T-cell (primary cell): ENCODE measurements around the gene CAPN5. TPM values are rescaled to one million over a fixed set of nuclear protein-coding genes. Genes with fewer than 3 reads are reported as not detected.
"Not testable (repeated sequence)": the region's sequence is repeated elsewhere in the genome, so short reads cannot be mapped to it uniquely, and the experiment has no call there.

ENCODE experiments used
- ATAC-seq, 4 experiments: fragments of 200-7000 bp in 3 of 4; fragments of 150-1000 bp in 1 of 4; cut with Tn5 transposase; replicated peaks in 1 of 4; 1 replicate in 3 of 4; 2 replicates in 1 of 4; pipeline ENCODE4 v1.10.0; 2021; ENCODE audit warnings: moderate library complexity in 3 of 4, mild to moderate bottlenecking in 2 of 4, moderate number of reproducible peaks in 1 of 4
- CTCF ChIA-PET, 2 donors: fragments of 300-600 bp; sonication (Branson Sonifier 250); formaldehyde crosslinking; loops; one replicate each; lab custom pipeline; 2022; ENCODE audit warnings: antibody characterized with exemption in 2 of 2; lab: Charles Lee
- POLR2A ChIA-PET, 2 donors: fragments of 300-600 bp; sonication (Branson Sonifier 250); formaldehyde crosslinking; loops; one replicate each; lab custom pipeline; 2022; ENCODE audit warnings: antibody characterized with exemption in 2 of 2; lab: Charles Lee
- DNase-seq, 35 experiments: peaks; one replicate each; pipeline versions ENCODE4 v3.0.0 to v3.0.0-alpha.2; 2013 to 2023
- H3K27ac ChIP-seq: one replicate; pipeline ENCODE4 v1.5.1; 2013; ENCODE audit warnings: low read length
- H3K27me3 ChIP-seq, 2 experiments: replicated peaks in 1 of 2; 1 replicate in 1 of 2; 2 replicates in 1 of 2; pipeline versions ENCODE4 v1.6.1 to v1.7.0; 2013; ENCODE audit warnings: low read length in 1 of 2, mixed read lengths in 1 of 2; ENCODE audit not compliant: control insufficient read depth in 2 of 2, insufficient read depth in 2 of 2; ENCODE audit errors: extremely low read depth in 1 of 2
- H3K36me3 ChIP-seq, 2 donors: 1 replicate in 1 of 2; 2 replicates in 1 of 2; pipeline versions ENCODE4 v1.6.1 to v1.7.0; 2013; ENCODE audit warnings: low read length in 1 of 2; ENCODE audit not compliant: control insufficient read depth in 2 of 2, insufficient read depth in 1 of 2; ENCODE audit errors: extremely low read depth in 1 of 2
- H3K4me1 ChIP-seq, 2 experiments: 1 replicate in 1 of 2; 2 replicates in 1 of 2; pipeline versions ENCODE4 v1.6.1 to v1.7.0; 2013; ENCODE audit warnings: low read length in 2 of 2, mixed read lengths in 1 of 2; ENCODE audit not compliant: insufficient read depth in 2 of 2, control insufficient read depth in 1 of 2; ENCODE audit errors: extremely low read depth in 1 of 2
- H3K4me3 ChIP-seq, 2 donors: 1 replicate in 1 of 2; 2 replicates in 1 of 2; pipeline versions ENCODE4 v1.5.1 to v1.7.0; 2013; ENCODE audit warnings: mild to moderate bottlenecking in 2 of 2, low read length in 1 of 2, moderate library complexity in 1 of 2; ENCODE audit not compliant: control insufficient read depth in 1 of 2; ENCODE audit errors: extremely low read depth in 1 of 2
- H3K9me3 ChIP-seq: 2 replicates; pipeline ENCODE4 v1.7.0; 2013
- H3K27ac Mint-ChIP-seq, 2 donors: one replicate each; pipeline ENCODE4 v1.8.0; 2020 to 2021; ENCODE audit warnings: mild to moderate bottlenecking in 2 of 2, mixed read lengths in 2 of 2
- H3K27me3 Mint-ChIP-seq, 2 donors: one replicate each; pipeline ENCODE4 v1.8.0; 2021 to 2022; ENCODE audit warnings: mixed read lengths in 2 of 2
- H3K36me3 Mint-ChIP-seq: one replicate; pipeline ENCODE4 v1.8.0; 2021; ENCODE audit warnings: mixed read lengths
- H3K4me1 Mint-ChIP-seq, 3 donors: one replicate each; pipeline ENCODE4 v1.8.0; 2020 to 2022; ENCODE audit warnings: mixed read lengths in 3 of 3, mild to moderate bottlenecking in 1 of 3
- H3K4me3 Mint-ChIP-seq, 3 donors: one replicate each; pipeline ENCODE4 v1.8.0; 2020 to 2022; ENCODE audit warnings: mild to moderate bottlenecking in 3 of 3, mixed read lengths in 3 of 3, moderate library complexity in 3 of 3
- H3K9me3 Mint-ChIP-seq, 3 donors: one replicate each; pipeline ENCODE4 v1.8.0; 2020 to 2022; ENCODE audit warnings: mixed read lengths in 3 of 3
- WGBS: methylation state at CpG from one replicate; pipeline ENCODE4 v1.1.5; 2013; ENCODE audit warnings: missing lambda C conversion rate; ENCODE audit not compliant: insufficient coverage; 5-methylcytosine and 5-hydroxymethylcytosine counted together
- total RNA-seq, 35 experiments: library from RNA in 6 of 35; stranded (reverse) in 6 of 35; fragments of 120-200 nt in 1 of 35; gene quantifications; one replicate each; pipeline versions ENCODE4 v1.2.1 to v1.2.4 and lab custom pipeline; 2013 to 2026

Gene CAPN5
- total RNA-seq, 5 donors from 2014 or later (not counting 1 experiment from before 2014, with no cell fraction given), result 3.1 to 6.4 (median 4.0) TPM

DNA sequence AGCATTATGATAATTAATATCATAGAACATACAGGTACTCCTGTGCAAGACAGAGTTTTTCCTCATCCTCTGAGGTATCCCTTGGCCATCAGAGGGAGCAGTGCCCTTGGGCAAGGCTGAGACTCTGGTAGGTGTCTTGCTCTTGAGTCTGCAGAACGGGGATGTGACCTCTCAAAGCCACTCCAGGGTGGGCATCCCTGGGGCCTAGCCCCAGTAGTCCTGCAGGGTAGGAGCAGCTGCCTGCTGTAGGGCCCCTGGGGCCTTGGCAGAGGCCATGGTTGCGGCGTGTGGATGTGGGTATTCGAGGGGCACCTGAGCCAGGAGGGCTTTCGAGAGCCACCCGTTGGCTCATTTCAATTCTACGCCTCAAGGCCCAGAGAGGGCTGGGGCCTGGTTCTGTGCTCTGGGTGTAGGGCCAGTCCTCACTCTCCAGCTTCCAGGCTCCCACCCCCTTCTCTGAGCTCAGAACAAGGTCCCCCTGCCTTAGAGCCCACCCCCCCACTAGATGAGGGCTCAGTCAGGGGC, 28.1 kb downstream of the CAPN5 start:
- H3K4me1 Mint-ChIP-seq, result peaks cover 4 to 6% (median 4%) of the 10 kb centered on the region in 3 donors
- Histone ChIP-seq H3K9me3 (no peaks in the 10 kb centered on the region), H3K36me3 (peaks cover 0 to 7% of the 10 kb centered on the region in 2 donors), H3K4me3 (no peak overlapping the region), H3K27ac (no peak overlapping the region), H3K27me3 (peaks cover 0 to 5% of the 10 kb centered on the region in 2 experiments), H3K4me1 (peaks cover 0 to 8% of the 10 kb centered on the region in 2 experiments)
- no peak overlapping the region for H3K27ac Mint-ChIP-seq
- whole genome bisulfite sequencing, result 95% methylated on average over 2 of the region's 7 CpGs
- ChIA-PET CTCF (no interaction called here), POLR2A (no interaction called here)
- DNase-seq (no peak), ATAC-seq (no peak)
- H3K36me3 Mint-ChIP-seq, result no peaks in the 10 kb centered on the region
- no peaks in the 10 kb centered on the region for H3K9me3 Mint-ChIP-seq
- no peaks in the 10 kb centered on the region for H3K27me3 Mint-ChIP-seq
- no peak overlapping the region for H3K4me3 Mint-ChIP-seq

DNA sequence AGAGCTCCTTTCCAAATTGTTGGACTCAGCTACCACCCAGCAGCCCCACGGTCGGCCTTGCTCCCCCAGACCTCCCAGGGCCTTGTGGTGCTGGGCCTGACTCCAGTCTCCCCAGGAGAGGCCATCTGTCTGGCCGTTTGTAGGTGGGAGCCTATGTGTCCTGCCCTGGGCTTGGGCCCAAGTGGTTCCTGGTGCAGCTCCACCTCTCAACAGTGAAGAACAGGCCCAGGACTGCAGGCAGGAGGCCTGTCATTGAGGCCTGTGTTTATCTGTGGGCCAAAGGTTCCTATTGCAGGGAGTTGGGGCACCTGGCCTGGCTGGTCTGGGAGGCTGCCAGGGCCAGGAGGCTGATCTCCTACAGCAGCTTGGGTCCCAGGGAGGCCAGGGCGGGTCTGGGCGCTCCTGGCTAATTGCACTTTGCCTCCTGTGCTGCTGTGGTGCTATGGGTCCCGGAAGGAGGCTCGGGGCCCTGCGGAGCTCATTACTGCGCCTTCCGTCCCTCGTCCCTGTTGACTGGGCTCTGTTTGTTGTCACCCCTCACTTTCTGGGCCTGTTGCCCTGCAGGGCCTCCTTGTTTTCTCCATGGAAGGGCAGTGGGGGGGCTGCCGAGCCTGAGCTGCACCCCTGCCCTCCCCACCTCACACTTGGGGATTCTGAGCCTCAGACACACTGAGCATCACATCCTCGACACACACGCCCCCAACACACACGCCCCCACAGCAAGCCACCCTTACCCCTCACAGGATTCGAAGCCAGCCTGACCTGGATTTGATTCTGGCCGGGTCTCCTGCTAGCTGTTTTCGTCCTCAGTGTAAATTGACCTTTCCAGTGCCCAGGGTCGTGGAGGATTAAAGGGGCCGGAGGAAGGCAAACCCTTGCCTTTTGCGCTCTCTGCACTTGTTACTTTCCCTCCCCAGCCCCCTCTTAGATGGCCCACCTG, 29.1 kb downstream of the CAPN5 start:
- Mint-ChIP-seq H3K9me3 (no peaks in the 10 kb centered on the region), H3K27me3 (no peaks in the 10 kb centered on the region), H3K4me1 (peaks cover 3 to 5% (median 4%) of the 10 kb centered on the region in 3 donors), H3K4me3 (no peak overlapping the region), H3K27ac (no peak overlapping the region), H3K36me3 (no peaks in the 10 kb centered on the region)
- WGBS, result 82% methylated on average over 20 of the region's 21 CpGs
- ATAC-seq (no peak), DNase-seq (no peak)
- H3K27ac ChIP-seq, result no peak overlapping the region
- H3K4me1 ChIP-seq, result peaks cover 0 to 5% of the 10 kb centered on the region in 2 experiments
- H3K27me3 ChIP-seq, result peaks cover 0 to 2% of the 10 kb centered on the region in 2 experiments
- peaks cover 0 to 7% of the 10 kb centered on the region in 2 donors for H3K36me3 ChIP-seq
- ChIA-PET CTCF (no interaction called here), POLR2A (interaction anchor here in 1 of 2 donors (0.7 kb wide), 1 partner anchor 14 kb away, joined by 3 read pairs; no protein-coding TSS in a partner anchor)
- no peaks in the 10 kb centered on the region for H3K9me3 ChIP-seq
- H3K4me3 ChIP-seq, result no peak overlapping the region

DNA sequence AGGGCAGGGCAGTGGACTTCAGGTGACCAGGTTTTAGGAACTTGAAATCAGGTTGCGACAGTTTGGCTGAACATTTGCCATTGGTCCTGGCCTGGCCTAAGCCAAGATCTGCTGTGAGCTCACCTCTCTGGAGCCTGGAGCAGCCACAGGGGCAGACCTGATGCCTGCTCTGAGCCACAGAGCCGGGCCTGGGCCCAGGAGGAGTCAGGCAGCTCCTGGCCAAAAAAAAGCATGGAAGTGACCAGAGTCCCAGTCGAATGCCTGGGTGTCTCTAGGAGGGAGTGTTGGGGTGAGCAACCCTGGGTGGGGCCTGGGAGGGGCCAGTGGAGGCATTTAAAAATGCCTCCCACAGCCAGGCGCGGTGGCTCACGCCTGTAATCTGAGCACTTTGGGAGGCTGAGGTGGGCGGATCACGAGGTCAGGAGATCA, 29.8 kb downstream of the CAPN5 start:
- WGBS, result 71% methylated on average over 3 of the region's 8 CpGs
- no peak overlapping the region for H3K27ac Mint-ChIP-seq

DNA sequence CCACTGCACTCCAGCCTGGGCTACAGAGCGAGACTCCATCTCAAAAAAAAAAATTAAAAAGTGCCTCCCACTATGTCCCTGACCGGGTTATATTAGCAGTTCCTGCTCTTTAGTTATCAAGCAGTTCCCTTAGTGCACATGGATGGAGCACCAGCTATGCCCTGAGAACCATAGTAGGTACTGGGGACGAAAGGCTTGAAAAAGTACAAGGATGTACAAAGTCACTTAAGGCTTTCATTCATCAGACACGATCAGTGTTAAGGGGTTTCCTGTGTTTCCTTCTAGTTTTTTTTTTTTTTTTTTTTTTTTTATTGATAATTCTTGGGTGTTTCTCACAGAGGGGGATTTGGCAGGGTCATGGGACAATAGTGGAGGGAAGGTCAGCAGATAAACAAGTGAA, 30.4 kb downstream of the CAPN5 start:
- DNase-seq, H3K4me3 Mint-ChIP-seq, CTCF ChIA-PET, H3K27ac Mint-ChIP-seq, H3K36me3 ChIP-seq, H3K9me3 Mint-ChIP-seq, H3K27me3 ChIP-seq, ATAC-seq, H3K9me3 ChIP-seq, H3K27ac ChIP-seq, H3K4me3 ChIP-seq, H3K36me3 Mint-ChIP-seq, H3K4me1 ChIP-seq, H3K27me3 Mint-ChIP-seq, H3K4me1 Mint-ChIP-seq: not testable (repeated sequence)
- WGBS, result 88% methylated on average over 2 of the region's 4 CpGs
- POLR2A ChIA-PET, result interaction anchor here in 1 of 2 donors (0.7 kb wide), 1 partner anchor 17 kb away, joined by 6 read pairs; no protein-coding TSS in a partner anchor

More for the DNA sequence above, 29.8 kb downstream of the CAPN5 start:
- no peak for DNase-seq
- ATAC-seq, result no peak
- Histone ChIP-seq H3K4me3 (no peak overlapping the region), H3K27me3 (no peaks in the 10 kb centered on the region), H3K27ac (no peak overlapping the region), H3K9me3 (no peaks in the 10 kb centered on the region), H3K36me3 (peaks cover 0 to 7% of the 10 kb centered on the region in 2 donors), H3K4me1 (no peaks in the 10 kb centered on the region)
- Mint-ChIP-seq H3K4me1 (no peaks in the 10 kb centered on the region), H3K9me3 (no peaks in the 10 kb centered on the region), H3K27me3 (no peaks in the 10 kb centered on the region), H3K36me3 (no peaks in the 10 kb centered on the region), H3K4me3 (no peak overlapping the region)
- ChIA-PET CTCF (no interaction called here), POLR2A (interaction anchor here (0.7 kb wide), 2 partner anchors 15 to 16 kb away, joined by 3 to 6 read pairs; no protein-coding TSS in a partner anchor)

DNA sequence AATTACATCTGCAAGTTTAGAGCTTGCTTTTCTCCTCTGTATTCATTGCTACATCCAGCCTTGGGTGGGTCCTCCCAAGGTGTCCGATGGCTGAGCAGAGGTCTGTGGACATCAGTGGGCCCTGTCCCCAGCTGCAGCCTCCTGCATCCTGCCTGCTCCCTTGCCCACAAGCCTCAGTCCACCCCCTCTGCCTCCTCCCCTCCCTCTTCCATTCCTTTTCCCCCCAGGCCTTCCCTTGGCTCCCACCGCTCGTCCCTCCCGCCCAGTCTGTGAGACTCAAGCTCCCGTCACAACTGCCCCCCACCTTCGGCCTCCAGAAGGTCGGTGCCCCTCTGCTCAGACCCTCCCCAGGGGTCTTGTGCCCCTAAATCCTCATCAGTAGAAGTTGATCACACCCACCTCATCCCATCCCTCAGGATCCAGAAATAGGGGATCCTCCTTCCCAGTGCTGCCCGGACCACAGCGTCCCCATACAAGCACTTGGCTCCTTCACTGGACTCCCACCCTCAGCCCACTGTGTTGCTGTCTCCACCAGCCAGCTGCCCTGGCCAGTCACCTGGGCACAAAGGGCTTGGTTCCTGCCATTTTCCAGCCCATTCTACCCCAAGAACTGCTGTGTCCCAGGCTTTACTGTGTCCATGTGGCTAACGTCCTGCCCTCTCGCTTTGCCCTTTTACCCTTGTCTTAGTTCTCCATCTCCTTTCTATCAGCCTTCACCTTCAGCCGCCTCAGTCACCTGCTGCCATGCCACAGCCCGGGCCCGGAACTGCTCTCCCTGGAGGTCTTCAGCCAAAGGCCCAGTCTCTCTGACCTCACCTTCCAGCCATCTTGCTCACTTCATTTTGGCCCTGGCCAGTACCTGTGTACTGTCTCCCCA, 33.6 kb downstream of the CAPN5 start:
- Mint-ChIP-seq H3K4me3 (no peak overlapping the region), H3K27me3 (no peaks in the 10 kb centered on the region), H3K27ac (no peak overlapping the region), H3K4me1 (no peaks in the 10 kb centered on the region), H3K9me3 (no peaks in the 10 kb centered on the region), H3K36me3 (no peaks in the 10 kb centered on the region)
- no peak overlapping the region for H3K4me3 ChIP-seq
- POLR2A ChIA-PET, result no interaction called here
- 87% methylated on average over 13 of the region's 14 CpGs for WGBS
- DNase-seq, result no peak
- no peak overlapping the region for H3K27ac ChIP-seq
- no peaks in the 10 kb centered on the region for H3K27me3 ChIP-seq
- CTCF ChIA-PET, result no interaction called here
- no peaks in the 10 kb centered on the region for H3K9me3 ChIP-seq
- H3K4me1 ChIP-seq, result no peaks in the 10 kb centered on the region
- H3K36me3 ChIP-seq, result peaks cover 0 to 2% of the 10 kb centered on the region in 2 donors
- no peak for ATAC-seq

DNA sequence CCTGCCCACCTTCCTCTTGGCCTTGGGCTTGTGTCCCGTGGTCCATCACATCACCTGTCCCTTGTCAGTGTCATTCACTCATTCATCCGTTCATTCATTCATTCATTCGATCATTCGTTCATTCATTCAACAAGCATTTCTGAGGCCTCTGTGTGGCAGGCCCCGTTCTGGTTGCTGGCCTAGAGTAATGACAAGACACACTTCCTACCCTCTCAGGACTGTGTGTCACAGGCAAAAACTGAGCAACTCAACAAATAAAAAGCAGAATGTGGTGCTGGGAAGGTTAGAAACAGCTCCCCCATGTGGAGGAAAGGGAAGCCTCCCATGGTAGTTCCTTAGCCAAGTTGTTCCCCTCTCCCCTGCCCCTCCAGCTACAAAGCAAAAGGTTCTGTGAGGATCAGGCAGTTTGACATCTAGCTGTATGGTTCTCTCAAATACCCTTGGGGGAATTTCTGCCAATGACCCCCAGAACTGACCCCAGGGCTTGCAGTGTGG, 34.3 kb downstream of the CAPN5 start:
- no peaks in the 10 kb centered on the region for H3K27me3 ChIP-seq
- H3K27ac Mint-ChIP-seq, result no peak overlapping the region

More for the DNA sequence above, 34.3 kb downstream of the CAPN5 start:
- DNase-seq (peak in 1 of 35 experiments; percentile 17), ATAC-seq (no peak)
- Histone ChIP-seq H3K4me1 (no peaks in the 10 kb centered on the region), H3K4me3 (no peak overlapping the region), H3K9me3 (no peaks in the 10 kb centered on the region), H3K27ac (no peak overlapping the region), H3K36me3 (no peaks in the 10 kb centered on the region)
- WGBS, result 78% methylated on average over 4 of the region's 5 CpGs
- Mint-ChIP-seq H3K4me3 (no peak overlapping the region), H3K4me1 (no peaks in the 10 kb centered on the region), H3K36me3 (no peaks in the 10 kb centered on the region), H3K9me3 (no peaks in the 10 kb centered on the region), H3K27me3 (no peaks in the 10 kb centered on the region)
- ChIA-PET CTCF (no interaction called here), POLR2A (no interaction called here)
